ENCODE data around the gene CLMN.

Gene CLMN

DNA sequence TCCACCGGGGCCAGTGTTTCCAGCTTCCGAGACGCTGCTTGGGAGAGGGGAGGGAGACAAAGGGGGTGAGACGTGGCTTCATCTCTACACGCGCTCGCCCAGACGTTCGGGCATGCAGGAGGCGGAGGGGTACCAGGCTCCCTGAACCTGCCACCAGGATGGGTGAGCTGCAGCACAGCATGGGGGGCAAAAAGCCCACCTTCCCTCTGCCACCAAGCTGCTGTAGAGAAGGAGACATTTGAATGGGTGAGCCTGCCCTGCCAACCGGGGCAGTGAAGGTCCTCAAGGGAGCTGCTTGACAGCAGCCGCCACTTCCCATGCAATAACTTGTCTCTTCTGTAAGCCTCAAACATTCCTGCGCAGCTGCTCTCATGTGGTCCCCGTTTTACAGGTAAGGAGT lies 83.9 kb downstream of the CLMN start:
- DNase-seq: no peak

DNA sequence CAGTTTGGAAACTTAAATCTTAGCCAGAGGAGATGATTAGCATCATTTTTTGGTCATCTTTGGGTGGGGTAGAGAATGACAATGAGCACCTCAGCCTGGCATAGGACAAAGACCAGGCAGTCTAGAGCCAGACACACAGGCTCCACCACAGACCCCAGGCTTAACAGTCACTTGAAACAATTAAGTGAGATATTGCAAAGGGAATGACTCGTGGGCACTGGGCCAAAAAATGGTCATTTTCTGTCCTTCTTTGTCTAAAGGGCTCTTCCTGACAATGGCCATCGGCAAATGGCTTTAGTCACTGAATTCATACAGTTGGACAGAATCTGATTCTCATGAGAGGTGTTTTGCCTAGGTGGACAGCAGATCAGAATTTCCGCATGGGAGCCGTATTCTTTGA lies 84.4 kb downstream of the CLMN start:
- no peak for DNase-seq

DNA sequence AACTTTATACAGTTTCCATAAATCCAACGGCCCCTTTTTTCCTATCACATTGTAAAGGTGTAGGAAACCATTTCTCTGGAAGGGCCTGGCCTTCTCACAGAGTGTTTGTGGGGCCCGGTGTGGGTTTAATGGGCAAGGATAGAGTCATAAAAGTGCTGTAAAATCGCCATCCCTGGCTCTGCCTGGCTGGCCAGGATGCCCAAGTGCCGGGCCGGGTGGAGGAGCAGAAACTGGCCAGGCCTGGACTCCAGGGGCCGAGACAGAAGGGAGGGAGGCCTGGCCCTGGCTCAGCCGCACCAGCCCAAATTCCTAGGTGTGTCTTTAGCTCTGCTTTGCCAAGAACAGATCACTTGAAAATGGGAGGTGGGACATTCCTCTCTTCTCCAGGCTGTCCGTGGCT lies 85.3 kb downstream of the CLMN start:
- no peak for DNase-seq

DNA sequence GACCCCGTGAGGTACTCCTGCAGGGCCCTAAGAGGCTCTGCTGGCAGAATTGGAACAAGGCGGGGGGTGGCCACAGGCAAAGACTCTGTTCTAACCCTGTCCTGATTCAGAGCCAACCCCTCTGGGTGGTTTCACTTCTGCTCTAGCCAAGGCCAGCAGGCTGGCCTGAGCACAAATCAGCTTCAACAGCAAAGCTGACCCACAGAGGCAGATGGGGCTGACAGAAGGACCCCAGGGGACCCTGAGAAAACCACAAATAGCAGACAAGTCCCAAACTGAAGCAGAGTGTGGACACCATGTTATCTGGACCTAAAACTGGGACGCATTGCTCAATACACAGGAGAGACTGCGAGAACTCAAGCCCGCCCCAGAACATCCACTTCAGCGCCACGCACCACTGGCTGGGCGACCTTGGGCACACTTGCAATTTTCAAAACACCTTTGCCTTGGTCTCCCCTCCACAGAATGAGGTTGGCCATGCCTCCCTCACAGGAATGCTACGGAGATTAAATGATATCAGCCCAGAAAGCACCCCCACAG lies 85.9 kb downstream of the CLMN start:
- no peak for DNase-seq

DNA sequence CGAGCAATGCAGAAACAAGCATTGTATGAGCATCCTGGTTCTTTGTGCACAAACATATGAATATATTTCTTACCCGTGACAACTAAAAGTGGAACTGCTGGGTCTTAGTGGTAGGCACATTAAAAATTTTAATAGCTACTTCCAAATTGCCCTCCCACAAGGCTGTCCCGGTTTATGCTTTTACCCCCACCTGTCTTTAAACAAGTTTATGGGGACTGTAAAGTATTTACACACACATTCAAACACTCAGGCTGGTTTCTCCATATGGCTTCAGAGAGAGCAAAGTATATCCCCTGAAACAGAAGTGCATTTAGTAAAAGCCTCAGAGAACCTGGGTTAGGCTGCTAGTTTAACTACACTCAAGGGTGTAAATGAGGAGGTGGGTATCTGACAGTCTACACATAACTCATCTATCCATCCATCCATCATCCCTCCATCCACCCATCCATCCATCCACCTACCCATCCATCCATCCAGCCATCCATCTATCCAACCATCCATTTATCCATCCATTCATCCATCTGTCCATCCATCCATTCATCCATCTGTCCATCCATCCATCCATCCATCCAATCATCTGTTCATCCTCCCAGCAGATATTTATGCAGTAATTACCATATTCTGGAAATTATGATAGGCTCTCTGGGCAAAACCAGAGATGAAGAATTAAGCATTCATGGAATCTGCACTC lies 86.7 kb downstream of the CLMN start:
- DNase-seq: no peak

DNA sequence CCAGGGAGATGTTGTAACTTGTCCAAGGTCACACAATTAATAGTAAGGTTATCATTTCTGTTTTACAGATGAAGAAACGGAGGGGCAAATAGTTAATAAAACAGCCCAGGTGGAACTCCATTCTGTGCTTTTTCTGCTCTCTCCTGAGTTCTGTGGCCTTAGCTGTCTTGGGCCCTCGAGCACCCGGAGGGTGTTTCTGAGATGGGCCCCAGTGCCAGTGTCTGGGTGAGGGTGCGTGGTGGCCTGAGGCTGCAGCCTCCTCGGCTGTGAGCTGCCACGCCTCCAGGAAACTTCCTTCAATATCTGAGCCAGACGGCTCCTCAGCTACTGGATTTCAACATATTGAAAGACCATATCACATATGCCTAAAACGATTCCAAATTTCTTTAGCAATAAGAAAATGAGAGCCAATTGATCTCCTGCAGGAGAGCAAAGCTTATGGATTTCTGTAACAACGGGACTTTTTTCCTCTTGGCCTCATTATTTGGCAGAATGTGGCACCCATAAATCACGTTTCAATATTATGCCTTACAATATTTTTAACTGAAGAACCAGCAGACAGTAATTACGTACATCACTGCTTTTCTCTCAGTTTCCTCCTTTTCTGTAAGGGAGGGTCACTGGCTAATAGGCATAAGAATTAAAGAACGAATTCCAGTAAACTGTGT lies 87.6 kb downstream of the CLMN start:
- no peak for DNase-seq

DNA sequence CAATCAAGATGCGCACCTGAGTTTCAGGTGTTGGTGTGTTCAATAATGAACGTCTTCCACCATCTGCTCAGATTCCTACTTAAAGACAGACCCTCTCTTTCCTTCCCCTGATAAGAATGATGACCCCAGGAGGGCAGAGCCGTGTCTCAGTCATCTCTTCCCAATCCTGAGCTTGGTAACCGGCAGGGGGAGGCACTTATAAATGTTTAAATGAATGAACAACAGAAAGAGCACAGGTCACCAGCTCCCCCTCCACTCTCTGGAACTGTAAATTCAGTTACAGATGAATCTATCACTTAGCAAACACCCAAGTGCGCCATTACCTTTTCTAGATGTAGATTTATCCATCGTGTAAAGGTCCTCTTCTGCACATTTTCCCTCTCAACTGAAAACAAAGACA lies 90.0 kb downstream of the CLMN start:
- no peak for DNase-seq

DNA sequence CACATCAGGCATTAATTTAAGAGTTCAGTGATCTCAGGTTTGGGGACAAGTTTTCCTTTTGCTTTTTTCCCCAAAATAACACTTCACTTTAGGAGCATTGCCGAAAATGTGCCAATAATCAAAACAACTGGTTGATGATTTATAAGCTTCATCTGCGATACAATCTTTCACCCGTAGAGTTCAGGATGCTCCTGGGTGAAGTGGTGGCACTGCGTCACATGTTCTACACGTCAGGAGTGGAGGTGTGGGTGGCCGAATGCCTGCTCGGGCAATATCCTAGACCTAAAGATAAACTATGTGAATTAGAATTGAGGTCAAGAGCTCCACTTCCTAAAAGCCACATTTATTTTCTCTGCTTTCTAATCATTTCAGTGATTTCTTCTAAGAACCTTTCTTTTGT lies 91.5 kb downstream of the CLMN start:
- DNase-seq: no peak

DNA sequence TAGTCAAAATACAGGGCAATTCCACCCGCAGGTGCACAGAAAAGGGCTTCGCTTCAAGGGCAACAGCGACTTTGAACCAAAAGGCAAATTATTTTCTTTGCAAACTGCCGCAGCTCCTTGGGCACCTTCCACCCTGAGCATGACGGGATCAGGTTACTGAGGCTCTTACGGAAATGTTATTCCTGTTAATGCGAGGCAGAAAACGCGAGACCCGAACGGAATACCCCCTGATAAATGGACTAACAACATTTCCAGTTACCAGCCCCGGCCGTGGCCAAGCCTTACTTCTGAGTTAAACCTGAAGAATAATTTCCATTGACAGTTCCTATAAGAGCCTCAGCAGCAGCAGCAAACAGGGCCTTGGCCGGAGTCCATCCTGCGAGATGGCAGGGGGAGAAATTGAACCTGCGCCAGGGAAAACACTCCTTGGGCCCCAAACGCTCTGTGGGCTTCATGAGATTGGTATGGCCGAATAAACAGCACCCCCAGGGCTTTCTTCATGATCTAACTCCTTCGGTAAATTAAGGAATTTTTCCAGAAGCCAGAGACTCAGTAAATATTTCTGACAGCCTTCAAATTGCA lies 92.3 kb downstream of the CLMN start:
- no peak for DNase-seq

DNA sequence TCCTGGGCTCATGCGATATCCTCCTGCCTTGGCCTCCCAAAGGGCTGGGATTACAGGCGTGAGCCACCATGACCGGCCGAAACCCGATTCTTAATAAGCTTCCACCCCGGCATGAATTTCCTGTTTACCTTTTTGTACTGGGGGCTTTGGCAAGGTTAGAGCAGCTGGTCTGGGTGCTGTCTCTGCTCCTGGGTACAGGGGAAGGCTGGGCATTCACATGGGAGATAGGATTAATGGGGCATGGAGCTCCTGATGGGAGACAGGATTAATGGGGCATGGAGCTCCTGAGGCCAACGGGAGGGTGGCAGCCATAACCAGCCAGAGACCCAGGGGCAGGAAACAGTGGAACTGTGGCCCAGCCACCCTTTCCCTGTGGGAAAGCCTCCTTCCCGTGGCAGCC lies 92.9 kb downstream of the CLMN start:
- DNase-seq: no peak

DNA sequence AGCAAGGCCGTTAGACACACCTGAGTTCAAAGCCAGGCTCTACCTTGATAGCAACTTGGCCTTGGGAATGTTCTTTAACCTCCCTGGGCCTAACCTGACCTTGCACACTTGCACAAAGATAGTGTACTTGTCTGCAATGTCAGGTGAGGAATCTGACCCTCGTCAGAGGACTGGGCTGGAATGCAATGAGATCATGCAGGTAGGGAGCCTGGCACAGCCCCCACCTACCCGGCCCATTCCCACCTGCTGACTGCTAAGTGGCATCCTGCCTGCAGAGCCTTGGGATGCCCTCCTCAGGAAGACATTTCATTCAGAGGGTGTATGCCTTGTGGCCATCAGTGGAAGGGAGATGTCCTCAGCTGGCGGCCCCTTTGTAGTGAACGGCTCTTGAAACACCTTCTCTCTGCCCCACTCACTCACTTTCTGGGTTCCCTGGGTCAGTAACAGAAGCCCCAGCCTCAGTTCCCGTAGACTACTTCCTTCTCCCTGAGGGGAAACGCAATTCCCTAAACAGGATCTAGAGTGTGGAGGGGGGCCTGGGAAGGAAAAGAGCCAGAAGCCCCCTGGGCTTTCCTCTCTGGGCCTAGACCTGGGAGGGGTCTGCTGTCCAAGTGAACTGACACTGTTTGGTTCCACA lies 94.3 kb downstream of the CLMN start:
- no peak for DNase-seq

DNA sequence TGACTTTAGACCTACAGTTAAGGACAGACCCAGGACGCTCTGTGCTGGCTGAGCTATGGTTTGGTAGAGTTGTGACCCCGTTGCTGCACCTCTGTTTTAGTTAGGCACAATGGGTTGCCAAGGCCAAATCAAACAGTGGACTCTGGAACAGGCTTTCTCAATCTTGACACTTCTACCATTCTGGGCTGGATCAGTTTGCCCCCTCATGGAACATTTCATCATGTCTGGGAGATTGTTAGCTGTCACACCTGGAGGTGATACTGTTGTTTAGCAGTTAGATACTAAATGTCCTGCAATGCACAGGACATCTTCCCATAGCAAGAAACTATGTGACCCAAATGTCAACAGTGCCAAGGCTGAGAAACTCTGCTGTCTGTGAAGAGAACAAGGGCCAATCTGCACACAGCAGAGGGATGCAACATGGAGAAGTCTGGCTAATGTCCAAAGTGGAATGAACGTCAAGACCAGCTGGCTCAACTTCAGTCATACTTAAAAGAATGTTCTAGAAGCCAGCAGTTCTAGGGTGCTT lies 96.8 kb downstream of the CLMN start:
- no peak for DNase-seq

DNA sequence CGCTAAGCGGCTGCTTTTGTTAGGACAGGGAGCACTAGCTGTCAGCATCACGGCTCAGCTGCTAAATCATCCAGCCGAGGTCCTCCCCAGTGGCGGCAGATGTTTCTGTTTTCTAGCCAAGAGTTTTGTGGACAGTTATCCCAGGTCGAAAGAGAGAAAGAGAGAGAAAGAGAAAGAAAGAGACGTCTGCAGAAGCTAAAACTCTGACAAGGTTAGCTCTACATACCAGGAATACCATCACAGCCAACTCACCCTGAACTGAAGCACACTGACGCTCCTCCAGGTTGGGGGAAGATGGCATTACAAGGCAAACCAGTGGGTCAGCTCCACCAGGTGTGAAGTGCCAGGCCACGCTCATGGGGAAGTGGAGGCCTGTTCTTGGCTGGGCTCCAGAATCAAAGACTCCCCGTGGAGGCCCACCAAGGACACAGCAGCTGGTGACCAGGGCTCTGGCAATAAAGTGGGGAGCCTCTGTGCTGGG lies 97.5 kb downstream of the CLMN start:
- no peak for DNase-seq

DNA sequence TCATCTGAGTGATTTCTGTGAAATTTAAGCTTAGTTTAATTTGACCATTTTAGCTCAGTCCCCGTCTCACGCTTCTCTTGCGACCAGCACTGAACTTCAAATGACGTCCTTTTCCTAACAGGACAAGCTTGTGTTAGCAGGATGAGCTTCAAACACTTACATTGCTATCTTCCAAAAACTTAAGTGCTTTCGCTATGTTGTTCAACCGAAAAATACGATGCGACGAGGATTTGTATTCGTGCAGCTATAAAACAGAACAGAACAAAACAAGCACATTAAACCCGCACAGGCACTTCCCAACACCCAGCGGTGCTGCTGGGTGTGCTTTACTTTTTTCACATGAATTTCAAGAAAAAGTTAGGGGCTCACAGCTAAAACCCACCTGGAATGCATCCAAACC lies 98.2 kb downstream of the CLMN start:
- no peak for DNase-seq

DNA sequence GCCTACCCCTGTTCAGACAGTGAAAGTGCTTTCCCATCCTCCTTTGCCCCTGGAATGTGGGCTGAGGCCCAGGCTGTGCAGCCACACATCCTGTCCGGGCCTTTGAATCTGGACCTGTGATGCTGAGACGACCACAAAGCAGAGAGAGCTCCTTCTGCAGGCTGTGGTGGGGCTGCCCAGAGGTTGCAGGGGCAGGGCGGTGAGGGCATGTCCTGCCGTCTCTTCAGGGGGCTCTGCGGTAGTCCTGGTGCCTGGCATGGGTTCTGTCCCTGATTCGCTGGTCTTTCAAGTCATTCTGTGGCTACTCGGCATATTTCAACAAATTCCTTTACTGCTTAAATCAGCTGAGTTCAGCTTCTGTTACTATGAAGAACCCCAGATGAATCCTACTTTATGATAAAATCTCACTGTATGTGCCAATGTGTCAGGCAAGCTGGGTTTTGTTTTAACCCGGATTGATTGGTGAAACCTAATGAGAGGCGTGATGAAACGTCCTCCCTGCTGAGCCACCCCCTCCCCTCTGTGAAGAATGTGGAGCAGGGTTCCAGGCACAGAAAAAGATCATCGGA lies 99.0 kb downstream of the CLMN start:
- no peak for DNase-seq

DNA sequence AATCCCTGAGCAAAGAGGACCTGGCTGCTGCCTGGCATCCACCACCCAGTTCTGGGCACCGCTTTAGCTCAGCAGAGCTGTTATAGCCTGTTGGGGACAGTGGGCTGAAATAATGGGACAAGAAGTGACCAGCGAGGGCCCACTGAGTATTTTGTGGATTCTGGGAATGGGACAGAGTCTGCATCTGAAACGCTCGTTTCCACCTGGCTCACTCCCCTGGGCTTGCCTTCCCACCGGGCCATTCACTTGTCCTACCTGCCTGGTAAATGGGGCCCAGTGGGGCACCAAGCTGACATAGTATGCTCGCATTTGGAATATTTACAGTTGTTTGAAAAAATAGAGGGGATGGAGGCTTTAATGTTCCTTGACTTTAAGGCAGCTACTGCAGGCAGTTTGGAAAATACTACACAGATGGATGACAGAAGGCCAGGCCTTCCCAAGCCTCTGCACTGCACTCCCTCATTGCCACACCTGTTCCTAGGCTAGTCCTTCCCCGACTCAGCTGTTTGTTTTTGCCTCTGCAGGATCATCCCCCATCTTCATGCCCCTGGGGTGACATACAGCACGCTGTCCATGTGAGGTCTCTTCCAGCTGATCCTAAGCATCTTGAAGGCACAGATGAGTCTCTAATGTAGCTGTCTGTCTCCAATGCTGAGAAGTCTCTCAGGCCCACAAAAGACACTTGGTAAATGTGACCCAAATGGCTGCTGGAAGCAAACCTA lies 101.1 kb downstream of the CLMN start:
- no peak for DNase-seq

DNA sequence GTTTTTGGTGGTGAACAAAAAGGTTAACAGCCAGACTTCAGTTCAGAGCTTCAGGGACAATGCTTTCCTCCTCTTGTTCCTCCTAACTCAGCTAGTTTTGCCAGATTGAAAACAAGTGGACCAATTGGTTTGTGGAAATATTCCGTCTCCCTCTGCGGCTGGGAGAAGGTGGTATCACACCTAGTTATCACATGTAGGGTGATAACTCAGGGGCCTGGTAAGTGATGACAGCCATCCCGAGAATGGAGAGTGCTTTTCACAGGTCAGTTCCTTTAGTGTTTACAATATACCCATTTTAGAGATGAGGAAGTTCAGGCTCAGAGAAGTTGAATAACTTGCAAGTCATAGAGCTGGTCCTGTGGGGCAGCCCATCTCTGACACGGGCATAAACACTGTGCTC lies 101.7 kb downstream of the CLMN start:
- DNase-seq: no peak

DNA sequence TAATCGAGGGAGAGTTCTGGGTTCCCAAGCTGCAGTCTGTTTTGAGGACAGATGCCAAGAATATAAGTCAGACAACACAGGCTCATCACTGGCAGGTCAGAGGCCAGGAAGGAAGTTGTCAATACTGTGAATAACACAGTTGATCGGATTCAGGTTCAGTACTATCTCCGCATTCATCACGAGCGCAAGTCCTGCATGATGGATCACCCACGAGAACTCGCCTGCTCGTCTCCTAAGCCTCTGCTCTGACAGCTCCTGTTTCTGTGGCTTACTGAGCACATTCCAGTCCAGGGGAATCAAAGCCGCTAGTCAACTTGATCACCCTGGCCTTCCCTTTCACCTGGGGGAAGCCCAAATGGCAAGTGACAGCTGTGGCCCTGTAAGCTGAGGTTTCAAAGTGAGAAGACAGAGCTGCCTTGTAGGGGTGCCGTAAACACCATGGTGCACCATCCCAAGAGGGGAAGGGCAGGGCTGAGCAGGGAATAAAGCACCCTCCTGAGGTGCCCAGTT lies 102.3 kb downstream of the CLMN start:
- no peak for DNase-seq

DNA sequence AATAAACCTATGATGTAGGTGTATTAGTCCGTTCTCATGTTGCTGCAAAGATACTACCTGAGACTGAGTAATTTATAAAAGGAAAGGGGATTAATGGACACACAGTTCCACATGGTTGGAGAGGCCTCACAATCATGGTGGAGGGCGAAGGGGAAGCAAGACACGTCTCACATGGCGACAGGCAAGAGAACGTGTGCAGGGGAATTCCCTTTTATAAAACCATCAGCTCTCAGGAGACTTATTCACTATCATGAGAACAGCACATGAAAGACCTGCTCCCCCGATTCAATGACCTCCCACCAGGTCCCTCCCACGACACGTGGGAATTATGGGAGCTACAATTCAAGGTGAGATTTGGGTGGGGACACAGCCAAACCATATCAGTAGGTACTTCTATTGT lies 103.7 kb downstream of the CLMN start:
- DNase-seq: no peak

DNA sequence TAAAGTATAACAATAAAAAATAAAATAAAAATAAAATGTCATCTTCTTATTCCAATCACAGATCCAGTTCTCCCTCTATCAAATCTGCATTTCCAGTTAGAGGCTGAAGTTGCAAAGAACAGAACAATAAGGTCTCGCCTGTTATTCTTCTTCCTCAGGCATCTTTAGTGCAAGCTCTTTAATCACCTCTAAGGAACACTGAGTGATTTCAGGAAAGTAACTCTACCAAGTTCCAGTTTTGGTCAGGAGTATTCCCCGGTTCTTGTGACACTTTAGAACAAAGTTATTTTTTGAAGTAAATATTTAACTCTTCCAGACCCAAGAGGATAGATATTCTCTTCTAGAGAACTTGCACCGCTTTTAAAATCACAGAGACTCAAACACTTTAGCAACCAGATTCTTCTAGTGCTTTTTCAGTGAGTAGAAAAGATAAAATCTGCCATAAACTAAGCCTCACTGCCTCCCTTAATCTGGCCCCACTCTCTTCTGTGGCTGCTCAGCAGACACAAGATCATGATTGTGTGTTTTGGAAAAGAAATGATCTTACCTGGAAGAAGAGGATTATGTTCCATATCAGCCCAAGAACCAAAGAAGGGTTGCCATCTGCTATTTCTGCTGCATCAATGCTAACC lies 104.5 kb downstream of the CLMN start:
- no peak for DNase-seq

DNA sequence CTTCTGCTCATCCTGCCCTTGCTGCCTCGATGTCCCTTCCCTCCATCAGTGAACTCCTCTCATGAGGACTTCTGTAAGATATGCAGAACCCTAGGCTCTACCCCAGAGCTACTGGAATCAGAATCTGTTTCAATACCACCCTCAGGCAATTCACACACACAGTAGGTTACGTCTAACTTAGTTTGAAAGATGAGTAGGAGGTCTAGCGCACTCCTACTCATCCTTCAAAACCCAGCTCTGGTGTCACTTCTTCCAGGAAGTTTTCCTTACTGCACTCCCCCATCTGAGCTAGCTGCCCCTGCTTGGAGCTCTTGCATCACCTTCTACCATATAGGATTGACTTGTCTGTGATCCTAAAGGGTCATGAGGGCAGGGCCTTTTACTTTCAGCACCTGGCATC lies 105.9 kb downstream of the CLMN start:
- no peak for DNase-seq

Measured in bone marrow (tissue), 2 donors.